NB4 (cell line): ENCODE measurements around the gene SLC38A5.
A peak's percentile ranks its signal among the peaks of the same experiment; 100 is the strongest.

ENCODE experiments used
- DNase-seq: peaks from one replicate; pipeline ENCODE4 v3.0.0; 2010; ENCODE audit warnings: low read depth
- H3K4me3 ChIP-seq: one replicate; pipeline ENCODE4 v1.5.1; 2011; ENCODE audit warnings: mild to moderate bottlenecking, low read depth, low read length, moderate library complexity
- CTCF ChIP-seq: IDR thresholded peaks from one replicate; pipeline ENCODE4 v1.5.1; 2012; ENCODE audit warnings: low read depth, low read length
- MAX ChIP-seq: IDR thresholded peaks from 2 replicates; pipeline ENCODE4 v1.6.1; 2011; ENCODE audit warnings: low read depth, low read length
- MYC ChIP-seq: IDR thresholded peaks from 2 replicates; pipeline ENCODE4 v1.6.1; 2011; ENCODE audit warnings: low read depth, low read length
- POLR2A ChIP-seq: IDR thresholded peaks from 2 replicates; pipeline ENCODE4 v1.6.1; 2011; ENCODE audit warnings: mild to moderate bottlenecking; ENCODE audit not compliant: insufficient read length; ENCODE audit errors: extremely low read depth

SLC38A5 gene

GRCh38 chrX:48509245-48509590, 39.2 kb upstream of the SLC38A5 start:
- peak overlapping the region; percentile 49 for H3K4me3 ChIP-seq
- no peak for TF ChIP-seq MAX
- no peak for TF ChIP-seq MYC
- no peak for TF ChIP-seq CTCF
- no peak for TF ChIP-seq POLR2A
- DNase-seq: no peak

GRCh38 chrX:48508400-48509244, 38.6 kb upstream of the SLC38A5 start, which contains the start of gene PORCN:
Gene PORCN, plus strand, starts transcription at chrX:48508992. Its CDS starts 829 bp downstream, at chrX:48509821.
- peak; percentile 85 for DNase-seq
- H3K4me3 ChIP-seq: peak within 1 kb of the TSS; percentile 80
- TF ChIP-seq CTCF (no peak), POLR2A (peak; percentile 66), MAX (no peak)

- no peak overlapping the region for H3K4me3 ChIP-seq
- DNase-seq: no peak
- no peak for TF ChIP-seq MYC
- TF ChIP-seq CTCF: no peak
- no peak for TF ChIP-seq POLR2A
- TF ChIP-seq MAX: no peak
Measured at GRCh38 chrX:48507246-48507645, 37.2 kb upstream of the SLC38A5 start.

- no peak overlapping the region for H3K4me3 ChIP-seq
- TF ChIP-seq POLR2A (no peak), MAX (no peak), MYC (no peak), CTCF (no peak)
- DNase-seq: peak; percentile 25
Measured at GRCh38 chrX:48505481-48505880, 35.4 kb upstream of the SLC38A5 start.

GRCh38 chrX:48504261-48504660, 34.2 kb upstream of the SLC38A5 start:
- no peak for TF ChIP-seq MAX
- no peak for TF ChIP-seq POLR2A
- no peak for TF ChIP-seq MYC
- no peak for TF ChIP-seq CTCF
- no peak for DNase-seq
- no peak overlapping the region for H3K4me3 ChIP-seq
